HCT116 (cell line): Measurements from ENCODE around the gene NYAP1. TPM values are rescaled to one million over a fixed set of nuclear protein-coding genes. Genes with fewer than 3 reads are reported as not detected.

Source experiments
- ATAC-seq: fragments of 200-7000 bp; cut with Tn5 transposase; 2 replicates; pipeline ENCODE4 v1.9.1; 2020; ENCODE audit warnings: mild to moderate bottlenecking, moderate library complexity
- BruUV-seq: library from RNA; stranded (reverse); fragments of 400-500 nt; replicated peaks from 2 replicates; lab custom pipeline; 2021; lab: Mats Ljungman, UMichigan
- CTCF ChIA-PET: fragments of 300-600 bp; sonication (Branson Sonifier 250); formaldehyde crosslinking; loops from one replicate; lab custom pipeline; 2021; ENCODE audit warnings: antibody characterized with exemption; lab: Charles Lee
- POLR2A ChIA-PET: fragments of 300-600, 350-600 bp; sonication (Branson Sonifier 250); formaldehyde crosslinking; loops from one replicate; lab custom pipeline; 2021; ENCODE audit warnings: antibody characterized with exemption; lab: Charles Lee
- RAD21 ChIA-PET, 2 experiments: fragments of 300-600 bp; sonication (Branson Sonifier 250); formaldehyde crosslinking; loops; one replicate each; lab custom pipeline; 2023; ENCODE audit warnings: low total read pairs in 2 of 2; ENCODE audit not compliant: uncharacterized antibody in 2 of 2, unreplicated experiment in 2 of 2, low non-redundant PET in 1 of 2; lab: Charles Lee
- DNase-seq: peaks from one replicate; pipeline ENCODE4 v3.0.0-alpha.2; 2010; ENCODE audit warnings: low read depth, low spot score
- H2AFZ ChIP-seq: fragments of 200-600 bp; shearing (Covaris generic), sonication (generic); 2 replicates; pipeline ENCODE4 v1.6.1; 2017; ENCODE audit warnings: low read depth, mixed run types, mixed read lengths, antibody characterized with exemption, low read length; ENCODE audit not compliant: poor library complexity, severe bottlenecking
- H3K27ac ChIP-seq: 2 replicates; pipeline ENCODE4 v1.5.1; 2012; ENCODE audit warnings: low read depth, low read length
- H3K27me3 ChIP-seq: fragments of 200-600 bp; sonication (generic); 2 replicates; pipeline ENCODE4 v1.6.1; 2016; ENCODE audit warnings: mixed run types, low read length, mixed read lengths; ENCODE audit not compliant: insufficient read depth
- H3K36me3 ChIP-seq, 2 experiments: fragments of 200-500 bp in 1 of 2; fragments of 200-600 bp in 1 of 2; sonication (Bioruptor generic) in 1 of 2; sonication (generic) in 1 of 2; 2 replicates each; pipeline versions ENCODE4 v1.5.1 to v1.6.1; 2014 to 2016; ENCODE audit warnings: low read length in 2 of 2, inconsistent platforms in 1 of 2, mixed read lengths in 1 of 2, mixed run types in 1 of 2; ENCODE audit not compliant: insufficient read depth in 2 of 2, control insufficient read depth in 1 of 2
- H3K4me1 ChIP-seq, 2 experiments: fragments of 200-600 bp in 1 of 2; sonication (generic) in 1 of 2; 2 replicates each; pipeline versions ENCODE4 v1.5.1 to v1.6.1; 2012 to 2017; ENCODE audit warnings: low read length in 2 of 2, inconsistent platforms in 1 of 2, mild to moderate bottlenecking in 1 of 2, mixed read lengths in 1 of 2, mixed run types in 1 of 2, moderate library complexity in 1 of 2; ENCODE audit not compliant: insufficient read depth in 2 of 2, control insufficient read depth in 1 of 2
- H3K4me2 ChIP-seq: fragments of 200-600 bp; sonication (generic); 2 replicates; pipeline ENCODE4 v1.6.1; 2017; ENCODE audit warnings: mixed run types, low read length, mixed read lengths
- H3K4me3 ChIP-seq, 2 experiments: fragments of 200-600 bp in 1 of 2; sonication (generic) in 1 of 2; replicated peaks in 1 of 2; 2 replicates each; pipeline ENCODE4 v1.5.1; 2011 to 2016; ENCODE audit warnings: low read length in 2 of 2, control low read depth in 1 of 2, low read depth in 1 of 2, mild to moderate bottlenecking in 1 of 2, mixed read lengths in 1 of 2, mixed run types in 1 of 2
- H3K79me2 ChIP-seq: fragments of 200-600 bp; sonication (generic); 2 replicates; pipeline ENCODE4 v1.6.1; 2017; ENCODE audit warnings: mild to moderate bottlenecking, mixed run types, low read length, moderate library complexity, mixed read lengths; ENCODE audit not compliant: insufficient read depth
- H3K9ac ChIP-seq: fragments of 200-600 bp; sonication (generic); 2 replicates; pipeline ENCODE4 v1.6.1; 2016; ENCODE audit warnings: low read length, mixed read lengths
- H3K9me2 ChIP-seq: fragments of 200-600 bp; sonication (generic), shearing (Covaris generic); 2 replicates; pipeline ENCODE4 v1.6.1; 2017; ENCODE audit warnings: mixed run types, mild to moderate bottlenecking, moderate library complexity; ENCODE audit not compliant: insufficient read depth
- H3K9me3 ChIP-seq, 2 experiments: fragments of 200-500 bp in 1 of 2; fragments of 200-600 bp in 1 of 2; sonication (Bioruptor generic) in 1 of 2; sonication (generic) in 1 of 2; 2 replicates each; pipeline ENCODE4 v1.6.1; 2014 to 2017; ENCODE audit warnings: low read length in 2 of 2, mixed read lengths in 2 of 2, inconsistent platforms in 1 of 2, low read depth in 1 of 2, mild to moderate bottlenecking in 1 of 2, mixed run types in 1 of 2, moderate library complexity in 1 of 2; ENCODE audit not compliant: control insufficient read depth in 1 of 2, insufficient read depth in 1 of 2
- H4K20me1 ChIP-seq: fragments of 200-600 bp; sonication (generic), shearing (Covaris generic); 2 replicates; pipeline ENCODE4 v1.6.1; 2017; ENCODE audit warnings: mixed run types, mild to moderate bottlenecking, moderate library complexity; ENCODE audit not compliant: insufficient read depth
- JUND ChIP-seq: IDR thresholded peaks from 2 replicates; pipeline ENCODE4 v1.6.1; 2012
- POLR2AphosphoS5 ChIP-seq: IDR thresholded peaks from 2 replicates; pipeline ENCODE4 v1.6.1; 2011; ENCODE audit warnings: mild to moderate bottlenecking, low read depth, low read length, moderate library complexity
- TCF7L2 ChIP-seq: IDR thresholded peaks from 2 replicates; pipeline ENCODE4 v1.7.0; 2011; ENCODE audit warnings: borderline replicate concordance, inconsistent platforms; ENCODE audit not compliant: insufficient read depth, insufficient read length; ENCODE audit errors: extremely low read depth
- ZBTB33 ChIP-seq: IDR thresholded peaks from 2 replicates; pipeline ENCODE4 v1.6.1; 2011; ENCODE audit warnings: mild to moderate bottlenecking, low read length, moderate library complexity; ENCODE audit not compliant: insufficient replicate concordance; ENCODE audit errors: extremely low read depth
- intact Hi-C: fragments of 100-400 bp; cut with micrococcal nuclease; formaldehyde crosslinking; loops from 2 replicates; pipeline ENCODE4 v1.10.0; 2022
- total RNA-seq: library from RNA; stranded (reverse); gene quantifications from one replicate; pipeline ENCODE4 v1.2.1, GENCODE V29; 2021; ENCODE audit not compliant: unreplicated experiment

NYAP1 gene
- total RNA-seq, 1 experiment from 2014 or later = 6.7 TPM

GRCh38 chr7:100538654-100539435, 55.1 kb downstream of the NYAP1 start, which contains the start of gene AGFG2:
AGFG2 (plus strand) TSS chr7:100539203; CDS start chr7:100539347, 144 bp downstream.
- H4K20me1 ChIP-seq = no peaks in the 10 kb centered on the region
- no peaks in the 10 kb centered on the region for H3K36me3 ChIP-seq
- H3K79me2 ChIP-seq = peaks cover 11% of the 10 kb centered on the region; the same call in 1 of the 2 replicates
- CTCF ChIA-PET = interaction anchor here (0.6 to 1.2 kb wide), 4 partner anchors 21 to 257 kb away, joined by 3 to 4 read pairs (median 3); partner anchors contain the start of gene FBXO24
- peak; percentile 96 for ATAC-seq
- no TSS peak for BruUV-seq
- H3K4me1 ChIP-seq = peaks cover 17 to 26% of the 10 kb centered on the region in 2 experiments
- H3K9ac ChIP-seq = peak within 1 kb of the TSS; percentile 76
- H3K27ac ChIP-seq = peak within 1 kb of the TSS; percentile 42
- no peaks in the 10 kb centered on the region for H3K9me3 ChIP-seq
- DNase-seq = peak; percentile 98
- H2AFZ ChIP-seq = peak within 1 kb of the TSS; percentile 97
- TF ChIP-seq POLR2AphosphoS5 (peak; percentile 54; the same call in 1 of the 2 replicates), TCF7L2 (peak; percentile 95), ZBTB33 (peak; percentile 46), JUND (no peak)
- TF ChIP-seq, all 23 proteins: peak for 3
- no peaks in the 10 kb centered on the region for H3K27me3 ChIP-seq
- H3K9me2 ChIP-seq = no peaks in the 10 kb centered on the region
- peak within 1 kb of the TSS; percentile 58 to 77 for H3K4me3 ChIP-seq
- ChIA-PET POLR2A (interaction anchor here (1.0 to 1.5 kb wide), 4 partner anchors 10 to 110 kb away, joined by 3 to 8 read pairs (median 4); partner anchors contain the start of genes FBXO24, MEPCE and ZCWPW1), RAD21 (interaction anchor here in 1 of 2 experiments (1.1 kb wide), 1 partner anchor 21 kb away, joined by 4 read pairs; no protein-coding TSS in a partner anchor)
- intact Hi-C loops = no loop called here
- peak within 1 kb of the TSS; percentile 95 for H3K4me2 ChIP-seq
